ENCODE data around the gene ANO9.

Gene ANO9

GRCh38 chr11:372809-373715, 68.7 kb downstream of the ANO9 start:
- Histone ChIP-seq H3K4me3 (ENCODE audit: low read depth in 1 of 2, low read length in 1 of 2) (no peak overlapping the region), H3K4me1 (ENCODE audit: control insufficient read depth in 1 of 2, insufficient read depth in 1 of 2, low read depth in 1 of 2, low read length in 1 of 2) (no peaks in the 10 kb centered on the region), H3K27ac (no peak overlapping the region), H3K27me3 (peaks cover 63% of the 10 kb centered on the region), H3K36me3 (no peaks in the 10 kb centered on the region), H3K9me3 (no peaks in the 10 kb centered on the region)
- no peak for TF ChIP-seq CTCF (IDR thresholded peaks at IDR 0.05)

- no peaks in the 10 kb centered on the region for H3K4me1 ChIP-seq (ENCODE audit: control insufficient read depth in 1 of 2, insufficient read depth in 1 of 2, low read depth in 1 of 2, low read length in 1 of 2)
- no peaks in the 10 kb centered on the region for H3K36me3 ChIP-seq
- H3K27me3 ChIP-seq: peaks cover 69% of the 10 kb centered on the region
- no peaks in the 10 kb centered on the region for H3K9me3 ChIP-seq
- TF ChIP-seq CTCF (IDR thresholded peaks at IDR 0.05): no peak
- H3K27ac ChIP-seq: no peak overlapping the region
- H3K4me3 ChIP-seq (ENCODE audit: low read depth in 1 of 2, low read length in 1 of 2): no peak overlapping the region
Observed at GRCh38 chr11:371716-372590, 69.9 kb downstream of the ANO9 start.

GRCh38 chr11:371051-371450, 70.8 kb downstream of the ANO9 start:
- Histone ChIP-seq H3K4me3 (ENCODE audit: low read depth in 1 of 2, low read length in 1 of 2) (no peak overlapping the region), H3K27me3 (peaks cover 78% of the 10 kb centered on the region), H3K9me3 (no peaks in the 10 kb centered on the region), H3K4me1 (ENCODE audit: control insufficient read depth in 1 of 2, insufficient read depth in 1 of 2, low read depth in 1 of 2, low read length in 1 of 2) (no peaks in the 10 kb centered on the region), H3K27ac (no peak overlapping the region), H3K36me3 (no peaks in the 10 kb centered on the region)
- TF ChIP-seq CTCF (IDR thresholded peaks at IDR 0.05): no peak

GRCh38 chr11:370070-370941, 71.5 kb downstream of the ANO9 start:
- H3K27me3 ChIP-seq: peaks cover 86% of the 10 kb centered on the region
- no peak for TF ChIP-seq CTCF (IDR thresholded peaks at IDR 0.05)

More at GRCh38 chr11:370070-370941, 71.5 kb downstream of the ANO9 start:
- H3K9me3 ChIP-seq: no peaks in the 10 kb centered on the region
- no peaks in the 10 kb centered on the region for H3K4me1 ChIP-seq (ENCODE audit: control insufficient read depth in 1 of 2, insufficient read depth in 1 of 2, low read depth in 1 of 2, low read length in 1 of 2)
- H3K4me3 ChIP-seq (ENCODE audit: low read depth in 1 of 2, low read length in 1 of 2): no peak overlapping the region
- H3K27ac ChIP-seq: no peak overlapping the region
- H3K36me3 ChIP-seq: no peaks in the 10 kb centered on the region
